ENCODE measurements around the gene MAP2K2.
A peak's percentile ranks its signal among the peaks of the same experiment; 100 is the strongest.
"Not testable (repeated sequence)": the region's sequence is repeated elsewhere in the genome, so short reads cannot be mapped to it uniquely, and the experiment has no call there.

MAP2K2 gene

GRCh38 chr19:4130744-4131438 lies 7.0 kb upstream of the MAP2K2 start:
- no peak for DNase-seq (ENCODE audit: low read depth in 2 of 2)

GRCh38 chr19:4129050-4129449 lies 5.1 kb upstream of the MAP2K2 start:
- DNase-seq (ENCODE audit: low read depth in 2 of 2): not testable (repeated sequence)

- DNase-seq (ENCODE audit: low read depth in 2 of 2): not testable (repeated sequence)
Observed at GRCh38 chr19:4127322-4127721, 3.4 kb upstream of the MAP2K2 start.

GRCh38 chr19:4124638-4125037 lies 716 bp upstream of the MAP2K2 start:
- DNase-seq (ENCODE audit: low read depth in 2 of 2): no peak

GRCh38 chr19:4122480-4122879 lies 1.4 kb downstream of the MAP2K2 start:
- no peak for DNase-seq (ENCODE audit: low read depth in 2 of 2)

- no peak for DNase-seq (ENCODE audit: low read depth in 2 of 2)
Observed at GRCh38 chr19:4121815-4122214, 2.1 kb downstream of the MAP2K2 start.

- no peak for DNase-seq (ENCODE audit: low read depth in 2 of 2)
Observed at GRCh38 chr19:4121273-4121612, 2.7 kb downstream of the MAP2K2 start.

GRCh38 chr19:4120559-4121272 lies 3.2 kb downstream of the MAP2K2 start:
- DNase-seq (ENCODE audit: low read depth in 2 of 2): no peak

GRCh38 chr19:4119763-4120162 lies 4.2 kb downstream of the MAP2K2 start:
- no peak for DNase-seq (ENCODE audit: low read depth in 2 of 2)

GRCh38 chr19:4115818-4116385 lies 8.0 kb downstream of the MAP2K2 start:
- DNase-seq (ENCODE audit: low read depth in 2 of 2): peak in 1 of 2 donors; percentile 17

GRCh38 chr19:4115050-4115817 lies 8.7 kb downstream of the MAP2K2 start:
- DNase-seq (ENCODE audit: low read depth in 2 of 2): peak; percentile 33 to 41

- no peak for DNase-seq (ENCODE audit: low read depth in 2 of 2)
Observed at GRCh38 chr19:4114181-4114580, 9.7 kb downstream of the MAP2K2 start.

GRCh38 chr19:4113398-4114088 lies 10.4 kb downstream of the MAP2K2 start:
- DNase-seq (ENCODE audit: low read depth in 2 of 2): no peak

GRCh38 chr19:4112367-4112766 lies 11.6 kb downstream of the MAP2K2 start:
- DNase-seq (ENCODE audit: low read depth in 2 of 2): no peak

- no peak for DNase-seq (ENCODE audit: low read depth in 2 of 2)
Observed at GRCh38 chr19:4109626-4109945, 14.3 kb downstream of the MAP2K2 start.

GRCh38 chr19:4108767-4109625 lies 14.9 kb downstream of the MAP2K2 start:
- peak; percentile 48 to 53 for DNase-seq (ENCODE audit: low read depth in 2 of 2)

GRCh38 chr19:4103080-4103433 lies 20.9 kb downstream of the MAP2K2 start:
- DNase-seq (ENCODE audit: low read depth in 2 of 2): no peak

GRCh38 chr19:4102339-4103079 lies 21.4 kb downstream of the MAP2K2 start:
- no peak for DNase-seq (ENCODE audit: low read depth in 2 of 2)

GRCh38 chr19:4101496-4101770 lies 22.5 kb downstream of the MAP2K2 start:
- no peak for DNase-seq (ENCODE audit: low read depth in 2 of 2)

- no peak for DNase-seq (ENCODE audit: low read depth in 2 of 2)
Observed at GRCh38 chr19:4100647-4101495, 23.1 kb downstream of the MAP2K2 start.

Measured in stimulated activated CD8-positive, alpha-beta memory T cell treated with anti-CD3 and anti-CD28 coated beads, Interleukin-2, amount 100 ng/mL, for 48 hours (primary cell).